ENCODE measurements around the gene CFAP97.
"Not testable (repeated sequence)": the region's sequence is repeated elsewhere in the genome, so short reads cannot be mapped to it uniquely, and the experiment has no call there.

Gene CFAP97

GRCh38 chr4:185203486-185204237 is at the start of gene CFAP97:
TSS of gene CFAP97 (minus strand) at chr4:185204000. CDS start at chr4:185191196, 12,804 bp downstream.
- no peak for DNase-seq

- no peak for DNase-seq
These were observed 45.3 kb upstream of the CFAP97 start for GRCh38 chr4:185249105-185249504.

GRCh38 chr4:185248393-185249039 is 44.7 kb upstream of the CFAP97 start:
- no peak for DNase-seq

- DNase-seq, result no peak
These were observed 43.4 kb upstream of the CFAP97 start for GRCh38 chr4:185247151-185247550.

- no peak for DNase-seq
These were observed 42.7 kb upstream of the CFAP97 start for GRCh38 chr4:185246453-185246852.

GRCh38 chr4:185244763-185245162 is 41.0 kb upstream of the CFAP97 start:
- no peak for DNase-seq

- no peak for DNase-seq
These were observed 40.1 kb upstream of the CFAP97 start for GRCh38 chr4:185243879-185244278.

GRCh38 chr4:185242749-185243533 is 39.1 kb upstream of the CFAP97 start:
- no peak for DNase-seq

- DNase-seq, result not testable (repeated sequence)
These were observed 36.7 kb upstream of the CFAP97 start for GRCh38 chr4:185240486-185240885.

- no peak for DNase-seq
These were observed 35.0 kb upstream of the CFAP97 start for GRCh38 chr4:185238750-185239149.

- DNase-seq, result no peak
These were observed 34.4 kb upstream of the CFAP97 start for GRCh38 chr4:185238215-185238681.

GRCh38 chr4:185237175-185237574 is 33.4 kb upstream of the CFAP97 start:
- DNase-seq, result no peak

- DNase-seq, result no peak
These were observed 32.2 kb upstream of the CFAP97 start for GRCh38 chr4:185235843-185236503.

- DNase-seq, result no peak
These were observed 31.5 kb upstream of the CFAP97 start for GRCh38 chr4:185235119-185235842.

GRCh38 chr4:185232370-185232769 is 28.6 kb upstream of the CFAP97 start:
- DNase-seq, result no peak

GRCh38 chr4:185229021-185229818 is 25.4 kb upstream of the CFAP97 start:
- no peak for DNase-seq

- DNase-seq, result no peak
These were observed 24.0 kb upstream of the CFAP97 start for GRCh38 chr4:185227713-185228278.

GRCh38 chr4:185227131-185227551 is 23.3 kb upstream of the CFAP97 start:
- no peak for DNase-seq

- no peak for DNase-seq
These were observed 22.1 kb upstream of the CFAP97 start for GRCh38 chr4:185225940-185226339.

- DNase-seq, result no peak
These were observed 20.8 kb upstream of the CFAP97 start for GRCh38 chr4:185224597-185224996.

- no peak for DNase-seq
These were observed 18.8 kb upstream of the CFAP97 start for GRCh38 chr4:185222598-185222997.
